Esophagus mucosa (tissue), 1 donor: ENCODE measurements around the gene PPIB. TPM values are rescaled to one million over a fixed set of nuclear protein-coding genes. Genes with fewer than 3 reads are reported as not detected.
"Not testable (repeated sequence)": the region's sequence is repeated elsewhere in the genome, so short reads cannot be mapped to it uniquely, and the experiment has no call there.

Experiments used
- ATAC-seq: fragments of 200-7000 bp; cut with Tn5 transposase; one replicate; pipeline ENCODE4 v1.9.1; 2020
- total RNA-seq: library from RNA; stranded (reverse); gene quantifications from one replicate; pipeline ENCODE4 v1.2.4, GENCODE V29; 2023
- donor health status: DM: yes; HTN: yes; CAD: no.

The PPIB gene
- total RNA-seq, 1 donor from 2014 or later, result 260 TPM

GRCh38 chr15:64137226-64137833, 25.5 kb downstream of the PPIB start:
- ATAC-seq, result peak; percentile 28

GRCh38 chr15:64136347-64136746, 26.5 kb downstream of the PPIB start:
- no peak for ATAC-seq

- ATAC-seq, result peak; percentile 72
These were observed 28.4 kb downstream of the PPIB start for GRCh38 chr15:64134345-64134829.

GRCh38 chr15:64133623-64134344, 29.0 kb downstream of the PPIB start:
- ATAC-seq, result no peak

- peak; percentile 70 for ATAC-seq
These were observed 30.6 kb downstream of the PPIB start for GRCh38 chr15:64132217-64132616.

- no peak for ATAC-seq
These were observed 31.3 kb downstream of the PPIB start for GRCh38 chr15:64131547-64131946.

GRCh38 chr15:64130159-64130558, 32.7 kb downstream of the PPIB start:
- no peak for ATAC-seq

GRCh38 chr15:64127521-64128270, 35.1 kb downstream of the PPIB start:
- ATAC-seq, result no peak

- no peak for ATAC-seq
These were observed 36.8 kb downstream of the PPIB start for GRCh38 chr15:64125978-64126377.

GRCh38 chr15:64122936-64123351, 39.9 kb downstream of the PPIB start:
- no peak for ATAC-seq

- no peak for ATAC-seq
These were observed 40.4 kb downstream of the PPIB start for GRCh38 chr15:64122444-64122843.

- no peak for ATAC-seq
These were observed 41.2 kb downstream of the PPIB start for GRCh38 chr15:64121614-64122013.

GRCh38 chr15:64120322-64120721, 42.5 kb downstream of the PPIB start:
- ATAC-seq, result not testable (repeated sequence)

GRCh38 chr15:64117759-64118487, 44.9 kb downstream of the PPIB start:
- ATAC-seq, result no peak

GRCh38 chr15:64112904-64113303, 49.9 kb downstream of the PPIB start:
- peak; percentile 29 for ATAC-seq

- ATAC-seq, result peak; percentile 17
These were observed 50.6 kb downstream of the PPIB start for GRCh38 chr15:64112073-64112772.

- ATAC-seq, result peak; percentile 17
These were observed 51.2 kb downstream of the PPIB start for GRCh38 chr15:64111679-64112050.

GRCh38 chr15:64110950-64111678, 51.7 kb downstream of the PPIB start:
- ATAC-seq, result no peak

GRCh38 chr15:64110108-64110701, 52.6 kb downstream of the PPIB start:
- ATAC-seq, result not testable (repeated sequence)

- no peak for ATAC-seq
These were observed 55.5 kb downstream of the PPIB start for GRCh38 chr15:64107337-64107736.
